Ishikawa (cell line): Measurements from ENCODE around the gene ITGA5.
A peak's percentile ranks its signal among the peaks of the same experiment; 100 is the strongest.

ENCODE experiments used
- CEBPB ChIP-seq: IDR thresholded peaks from 2 replicates; pipeline ENCODE4 v1.6.1; 2012
- CREB1 ChIP-seq: IDR thresholded peaks from 2 replicates; pipeline ENCODE4 v1.6.1; 2012; ENCODE audit warnings: low read depth
- EGR1 ChIP-seq: IDR thresholded peaks from 2 replicates; pipeline ENCODE4 v1.6.1; 2012
- EP300 ChIP-seq: IDR thresholded peaks from 2 replicates; pipeline ENCODE4 v1.6.1; 2012; ENCODE audit warnings: borderline replicate concordance
- FOXM1 ChIP-seq: IDR thresholded peaks from 2 replicates; pipeline ENCODE4 v1.6.1; 2012; ENCODE audit warnings: low read depth, borderline replicate concordance
- MAX ChIP-seq: IDR thresholded peaks from 2 replicates; pipeline ENCODE4 v1.6.1; 2012
- NFIC ChIP-seq: IDR thresholded peaks from 2 replicates; pipeline ENCODE4 v1.6.1; 2012
- RAD21 ChIP-seq: IDR thresholded peaks from 2 replicates; pipeline ENCODE4 v1.6.1; 2012; ENCODE audit warnings: low read depth
- REST ChIP-seq: IDR thresholded peaks from 2 replicates; pipeline ENCODE4 v1.6.1; 2012; ENCODE audit warnings: low read depth, mild to moderate bottlenecking
- TAF1 ChIP-seq: IDR thresholded peaks from 2 replicates; pipeline ENCODE4 v1.6.1; 2012; ENCODE audit warnings: low read depth, mild to moderate bottlenecking
- TCF12 ChIP-seq: IDR thresholded peaks from 2 replicates; pipeline ENCODE4 v1.6.1; 2012; ENCODE audit warnings: low read depth
- TEAD4 ChIP-seq: IDR thresholded peaks from 2 replicates; pipeline ENCODE4 v1.6.1; 2012
- USF1 ChIP-seq: IDR thresholded peaks from 2 replicates; pipeline ENCODE4 v1.6.1; 2012
- YY1 ChIP-seq: IDR thresholded peaks from 2 replicates; pipeline ENCODE4 v1.6.1; 2012; ENCODE audit warnings: low read depth
- ZBTB7A ChIP-seq: IDR thresholded peaks from 2 replicates; pipeline ENCODE4 v1.6.1; 2012; ENCODE audit warnings: low read depth

The ITGA5 gene

GRCh38 chr12:54370171-54370730 lies 48.8 kb downstream of the ITGA5 start:
- TF ChIP-seq EP300, result no peak
- TF ChIP-seq EGR1, result no peak
- no peak; the same call in 1 of the 2 replicates for TF ChIP-seq ZBTB7A
- 0 out of 2 replicates have a peak, but pooled peaks have one; percentile 19 for TF ChIP-seq USF1
- no peak for TF ChIP-seq CEBPB
- TF ChIP-seq TAF1, result no peak
- TF ChIP-seq TEAD4, result peak; percentile 44
- peak; percentile 67 for TF ChIP-seq NFIC
- peak; percentile 74 for TF ChIP-seq RAD21
- no peak for TF ChIP-seq REST
- peak; percentile 69 for TF ChIP-seq YY1
- peak; percentile 86 for TF ChIP-seq MAX
- TF ChIP-seq FOXM1, result no peak
- TF ChIP-seq TCF12, result peak; percentile 68; the same call in 1 of the 2 replicates
- TF ChIP-seq CREB1, result no peak

GRCh38 chr12:54369597-54370131 lies 49.4 kb downstream of the ITGA5 start:
- no peak for TF ChIP-seq TEAD4
- no peak for TF ChIP-seq CREB1
- no peak for TF ChIP-seq CEBPB

- TF ChIP-seq CEBPB (no peak; the same call in 1 of the 2 replicates), NFIC (0 out of 2 replicates have a peak, but pooled peaks have one; percentile 30), CREB1 (no peak), USF1 (no peak), EGR1 (peak; percentile 36; the same call in 1 of the 2 replicates), FOXM1 (no peak), ZBTB7A (no peak), TCF12 (no peak; the same call in 1 of the 2 replicates), YY1 (no peak), RAD21 (peak; percentile 93), MAX (no peak), REST (no peak), EP300 (no peak), TEAD4 (peak; percentile 64; the same call in 1 of the 2 replicates), TAF1 (no peak)
Observed at GRCh38 chr12:54368709-54369596, 50.1 kb downstream of the ITGA5 start.

- no peak for TF ChIP-seq TCF12
- TF ChIP-seq YY1, result no peak
- TF ChIP-seq EP300, result no peak
- no peak for TF ChIP-seq USF1
- no peak for TF ChIP-seq MAX
- no peak for TF ChIP-seq CEBPB
- no peak for TF ChIP-seq FOXM1
- TF ChIP-seq RAD21, result no peak
- no peak for TF ChIP-seq NFIC
Observed at GRCh38 chr12:54368025-54368708, 50.9 kb downstream of the ITGA5 start.
